SK-N-SH treated with all-trans-retinoic acid at 6 μM for 48 hours (cell line): Measurements from ENCODE around the gene TUT4.

ENCODE experiments used
- ATAC-seq: fragments of 200-7000 bp; cut with Tn5 transposase; 3 replicates; pipeline ENCODE4 v1.9.1; 2020; ENCODE audit warnings: mild to moderate bottlenecking, moderate library complexity
- ARNTL ChIP-seq: fragments of 450-650 bp; formaldehyde crosslinking; IDR thresholded peaks from 2 replicates; pipeline ENCODE4 v1.5.0; 2020; ENCODE audit warnings: low read depth, mild to moderate bottlenecking, moderate library complexity, borderline replicate concordance
- BACH2 ChIP-seq: fragments of 250-450 bp; sonication (Bioruptor Pico); IDR thresholded peaks from 2 replicates; pipeline ENCODE4 v1.9.0; 2021; ENCODE audit warnings: mild to moderate bottlenecking, borderline replicate concordance
- CREB5 ChIP-seq: fragments of 250-450 bp; sonication (Bioruptor Pico); IDR thresholded peaks from 2 replicates; pipeline ENCODE4 v1.5.1; 2020; ENCODE audit warnings: low read depth, mild to moderate bottlenecking, moderate library complexity
- CSRNP3 ChIP-seq: fragments of 250-450 bp; sonication (Bioruptor Pico); IDR thresholded peaks from 2 replicates; pipeline ENCODE4 v1.5.1; 2021; ENCODE audit warnings: mild to moderate bottlenecking, moderate library complexity
- ESRRG ChIP-seq: fragments of 250-450 bp; sonication (Bioruptor Pico); IDR thresholded peaks from 2 replicates; pipeline ENCODE4 v1.6.1; 2021; ENCODE audit warnings: mild to moderate bottlenecking
- ISL1 ChIP-seq: fragments of 250-450 bp; sonication (Bioruptor Pico); IDR thresholded peaks from 2 replicates; pipeline ENCODE4 v2.1.2; 2022; ENCODE audit warnings: mild to moderate bottlenecking, moderate library complexity
- OSR1 ChIP-seq: fragments of 250-450 bp; sonication (Bioruptor Pico); IDR thresholded peaks from 2 replicates; pipeline ENCODE4 v1.8.0; 2022; ENCODE audit warnings: moderate library complexity, mild to moderate bottlenecking, inconsistent platforms
- PATZ1 ChIP-seq: fragments of 250-450 bp; sonication (Bioruptor Pico); IDR thresholded peaks from 2 replicates; pipeline ENCODE4 v1.8.0; 2020; ENCODE audit warnings: mild to moderate bottlenecking, moderate library complexity, borderline replicate concordance
- PPARA ChIP-seq: fragments of 250-450 bp; sonication (Bioruptor Pico); IDR thresholded peaks from 2 replicates; pipeline ENCODE4 v1.5.0; 2020; ENCODE audit warnings: mild to moderate bottlenecking, borderline replicate concordance
- RARB ChIP-seq: fragments of 250-450 bp; sonication (Bioruptor Pico); IDR thresholded peaks from 2 replicates; pipeline ENCODE4 v1.8.0; 2021; ENCODE audit warnings: mild to moderate bottlenecking, moderate library complexity
- SNAI2 ChIP-seq: fragments of 250-450 bp; sonication (Bioruptor Pico); IDR thresholded peaks from 2 replicates; pipeline ENCODE4 v1.5.0; 2020; ENCODE audit warnings: mild to moderate bottlenecking, moderate library complexity
- TCF4 ChIP-seq: fragments of 250-450 bp; sonication (Bioruptor Pico); IDR thresholded peaks from 2 replicates; pipeline ENCODE4 v1.8.0; 2021; ENCODE audit warnings: mild to moderate bottlenecking, moderate library complexity, borderline replicate concordance
- TOX ChIP-seq: fragments of 250-450 bp; sonication (Bioruptor Pico); IDR thresholded peaks from 2 replicates; pipeline ENCODE4 v1.8.0; 2021; ENCODE audit warnings: mild to moderate bottlenecking, moderate library complexity, borderline replicate concordance
- TSHZ2 ChIP-seq: fragments of 250-450 bp; sonication (Bioruptor Pico); IDR thresholded peaks from 2 replicates; pipeline ENCODE4 v1.5.0; 2020; ENCODE audit warnings: mild to moderate bottlenecking, moderate library complexity
- ZC3H10 ChIP-seq: fragments of 250-450 bp; sonication (Bioruptor Pico); IDR thresholded peaks from 2 replicates; pipeline ENCODE4 v1.5.1; 2021; ENCODE audit warnings: mild to moderate bottlenecking, moderate library complexity
- ZFP3 ChIP-seq: fragments of 250-450 bp; sonication (Bioruptor Pico); IDR thresholded peaks from 2 replicates; pipeline ENCODE4 v1.5.0; 2020; ENCODE audit warnings: mild to moderate bottlenecking, moderate library complexity
- ZFP30 ChIP-seq: fragments of 450-650 bp; formaldehyde crosslinking; IDR thresholded peaks from 2 replicates; pipeline ENCODE4 v1.5.0; 2022; ENCODE audit warnings: mild to moderate bottlenecking, moderate library complexity
- ZNF565 ChIP-seq: fragments of 450-650 bp; formaldehyde crosslinking; conservative IDR thresholded peaks from 2 replicates; pipeline ENCODE4 v1.5.0; 2020; ENCODE audit warnings: low read depth, mild to moderate bottlenecking, moderate library complexity
- ZNF8 ChIP-seq: fragments of 450-650 bp; formaldehyde crosslinking; IDR thresholded peaks from 2 replicates; pipeline ENCODE4 v1.5.0; 2020; ENCODE audit warnings: mild to moderate bottlenecking, moderate library complexity
- TF ChIP-seq, protein P1 (sequence below): fragments of 250-450 bp; sonication (Bioruptor Pico); IDR thresholded peaks from 2 replicates; pipeline ENCODE4 v1.8.0; 2021; ENCODE audit warnings: low read depth, mild to moderate bottlenecking, moderate library complexity, borderline replicate concordance

TUT4 gene

DNA sequence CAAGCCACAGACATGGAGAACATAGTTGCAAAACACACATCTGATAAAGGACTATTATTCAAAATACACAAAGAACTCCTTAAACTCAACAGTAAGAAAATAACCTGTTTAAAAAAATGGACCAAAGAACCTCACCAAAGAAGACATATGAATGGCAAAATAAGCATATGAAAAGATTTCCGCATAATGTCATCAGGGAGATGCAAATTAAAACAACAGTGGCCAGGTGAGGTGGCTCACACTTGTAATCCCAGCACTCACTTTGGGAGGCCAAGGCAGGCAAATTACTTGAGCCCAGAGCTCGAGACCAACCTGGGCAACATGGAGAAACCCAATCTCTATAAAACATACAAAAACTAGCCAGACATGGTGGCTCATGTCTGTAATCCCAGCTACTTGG is 98.1 kb downstream of the TUT4 start (continued):
- TF ChIP-seq TSHZ2 (CRISPR knock-in tag), result no peak
- no peak for TF ChIP-seq ZC3H10 (CRISPR knock-in tag)
- TF ChIP-seq CREB5 (CRISPR knock-in tag), result no peak
- TF ChIP-seq RARB (CRISPR knock-in tag), result no peak
- TF ChIP-seq, protein P1, sequence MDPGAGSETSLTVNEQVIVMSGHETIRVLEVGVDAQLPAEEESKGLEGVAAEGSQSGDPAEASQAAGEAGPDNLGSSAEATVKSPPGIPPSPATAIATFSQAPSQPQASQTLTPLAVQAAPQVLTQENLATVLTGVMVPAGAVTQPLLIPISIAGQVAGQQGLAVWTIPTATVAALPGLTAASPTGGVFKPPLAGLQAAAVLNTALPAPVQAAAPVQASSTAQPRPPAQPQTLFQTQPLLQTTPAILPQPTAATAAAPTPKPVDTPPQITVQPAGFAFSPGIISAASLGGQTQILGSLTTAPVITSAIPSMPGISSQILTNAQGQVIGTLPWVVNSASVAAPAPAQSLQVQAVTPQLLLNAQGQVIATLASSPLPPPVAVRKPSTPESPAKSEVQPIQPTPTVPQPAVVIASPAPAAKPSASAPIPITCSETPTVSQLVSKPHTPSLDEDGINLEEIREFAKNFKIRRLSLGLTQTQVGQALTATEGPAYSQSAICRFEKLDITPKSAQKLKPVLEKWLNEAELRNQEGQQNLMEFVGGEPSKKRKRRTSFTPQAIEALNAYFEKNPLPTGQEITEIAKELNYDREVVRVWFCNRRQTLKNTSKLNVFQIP (CRISPR knock-in tag), result no peak
- TF ChIP-seq, all 23 proteins: peak for 0

DNA sequence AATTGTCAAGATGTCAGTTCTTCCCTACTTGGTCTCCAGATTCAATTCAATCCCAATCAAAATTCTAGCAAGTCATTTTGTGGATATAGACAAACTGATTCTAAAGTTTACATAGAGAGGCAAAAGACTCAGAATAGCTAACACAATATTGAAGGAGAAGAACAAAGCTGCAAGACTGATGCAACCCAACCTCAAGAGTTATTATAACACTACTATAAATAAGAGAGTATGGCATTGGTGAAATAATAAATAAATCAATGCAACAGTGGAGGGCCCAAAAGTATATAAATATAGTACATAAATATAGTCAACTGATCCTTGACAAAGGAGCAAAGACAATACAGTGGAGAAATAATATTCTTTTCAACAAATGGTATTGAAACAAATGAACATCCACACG is 98.8 kb downstream of the TUT4 start:
- TF ChIP-seq ESRRG, result no peak
- TF ChIP-seq ISL1 (CRISPR knock-in tag), result no peak
- no peak for TF ChIP-seq PPARA (CRISPR knock-in tag)
- TF ChIP-seq TOX (CRISPR knock-in tag), result no peak
- TF ChIP-seq, protein P1 (CRISPR knock-in tag), result no peak
- no peak for TF ChIP-seq OSR1 (CRISPR knock-in tag)
- no peak for TF ChIP-seq BACH2
- TF ChIP-seq ZNF565, result no peak
- no peak for TF ChIP-seq ARNTL
- ATAC-seq, result no peak

- no peak for ATAC-seq
- TF ChIP-seq, protein P1 (CRISPR knock-in tag), result no peak
- TF ChIP-seq TCF4 (CRISPR knock-in tag), result peak; percentile 69; the same call in 1 of the 2 replicates
Observed at GRCh38 chr1:52444463-52444862, 108.4 kb downstream of the TUT4 start.

DNA sequence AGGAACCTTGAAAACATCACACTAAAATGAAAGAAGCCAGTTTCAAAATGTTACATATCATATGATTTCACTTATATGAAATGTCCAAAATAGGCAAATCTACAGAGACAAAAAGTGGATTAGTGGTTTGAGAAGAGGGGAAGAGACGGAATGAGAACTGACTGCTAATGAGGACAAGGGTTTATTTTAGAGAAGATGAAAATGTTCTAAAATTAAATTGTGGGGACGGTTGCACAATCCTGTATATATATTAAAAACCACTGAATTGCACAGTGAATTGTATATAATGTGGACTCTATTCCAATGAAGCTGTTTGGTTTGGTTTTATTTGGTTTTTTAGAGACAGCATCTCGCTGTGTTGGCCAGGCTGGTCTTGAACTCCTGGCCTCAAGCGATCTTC is 112.9 kb downstream of the TUT4 start:
- no peak for ATAC-seq
- no peak for TF ChIP-seq CSRNP3 (CRISPR knock-in tag)
- TF ChIP-seq PPARA (CRISPR knock-in tag), result no peak
- no peak for TF ChIP-seq ZFP30 (CRISPR knock-in tag)
- TF ChIP-seq RARB (CRISPR knock-in tag), result no peak
- TF ChIP-seq TCF4 (CRISPR knock-in tag), result no peak
- no peak for TF ChIP-seq SNAI2 (CRISPR knock-in tag)
- TF ChIP-seq ZNF8 (CRISPR knock-in tag), result no peak
- TF ChIP-seq CREB5 (CRISPR knock-in tag), result no peak
- no peak for TF ChIP-seq TOX (CRISPR knock-in tag)
- TF ChIP-seq, protein P1 (CRISPR knock-in tag), result no peak
- no peak for TF ChIP-seq PATZ1 (CRISPR knock-in tag)
- TF ChIP-seq ARNTL, result no peak
- no peak for TF ChIP-seq ZFP3 (CRISPR knock-in tag)
- no peak for TF ChIP-seq ZNF565
- TF ChIP-seq, all 23 proteins: peak for 0
